Hair follicle dermal papilla cell (primary cell): Measurements from ENCODE around the gene ATP6V1G1. TPM values are rescaled to one million over a fixed set of nuclear protein-coding genes. Genes with fewer than 3 reads are reported as not detected.

Experiments
- small RNA-seq: library from RNA; depleted of rRNA; stranded (forward); fragments of <200 nt; gene quantifications from one replicate; pipeline ENCODE3, GENCODE V24; 2012
- total RNA-seq: library from RNA; depleted of rRNA; stranded (reverse); fragments of >200 nt; gene quantifications from 2 replicates; pipeline ENCODE4 v1.2.3, GENCODE V29; 2012

ATP6V1G1 gene
- 77.9 and 90.0 TPM in 2 replicates for total RNA-seq

DNA sequence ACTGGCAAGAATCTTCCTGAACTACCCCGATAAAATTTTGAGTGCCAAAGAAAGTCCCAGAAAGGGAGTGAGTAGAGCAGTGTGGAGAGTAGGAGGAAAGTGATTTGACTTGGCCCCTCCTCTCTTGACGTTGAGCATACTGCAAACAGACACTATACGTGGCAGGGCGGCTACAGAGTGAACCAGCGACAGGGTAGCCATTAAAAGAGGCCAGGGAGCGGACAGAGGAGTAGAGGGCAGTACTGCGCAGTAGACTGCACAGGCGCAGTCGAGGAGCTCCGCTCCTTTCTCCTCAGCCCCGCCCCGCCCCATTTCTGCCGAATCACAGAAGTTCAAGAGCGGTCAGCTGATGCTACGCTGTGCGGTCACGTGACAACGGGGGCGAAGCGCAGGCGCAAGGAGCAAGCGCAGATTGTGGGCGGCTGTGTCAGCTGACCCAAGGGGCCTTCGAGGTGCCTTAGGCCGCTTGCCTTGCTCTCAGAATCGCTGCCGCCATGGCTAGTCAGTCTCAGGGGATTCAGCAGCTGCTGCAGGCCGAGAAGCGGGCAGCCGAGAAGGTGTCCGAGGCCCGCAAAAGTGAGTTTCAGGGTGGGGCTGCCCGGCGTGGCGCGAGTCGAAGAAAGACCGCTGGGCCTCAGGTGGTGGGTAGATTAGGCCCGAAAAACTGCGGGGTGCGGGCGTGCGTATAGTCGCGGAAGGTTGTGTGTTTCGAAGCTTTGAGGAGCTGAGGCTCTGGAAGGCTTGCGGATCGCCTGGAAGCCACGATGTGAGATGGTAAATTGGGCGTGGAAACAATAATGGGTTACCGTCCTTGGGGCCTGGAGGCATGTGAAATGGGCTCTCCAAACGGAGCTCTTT is at the start of gene ATP6V1G1:
TSS of gene ATP6V1G1 (plus strand) at position 425 of the 858 bp plus-strand sequence. CDS start at position 495, 70 bp downstream.

Small RNA genes within 50 kb of the gene (small RNA-seq; reads per million reads assigned to genes)
- not detected for gene RF00019

Other genes starting within 250 kb of the ATP6V1G1 start
- 20.8 and 34.1 TPM in 2 replicates for gene AKNA, start 199.8 kb upstream of the ATP6V1G1 start, total RNA-seq
- gene WHRN, start 82.3 kb upstream of the ATP6V1G1 start, total RNA-seq = 2.2 and 3.6 TPM in 2 replicates
- gene TMEM268, start 23.5 kb downstream of the ATP6V1G1 start, total RNA-seq = 11.9 and 14.0 TPM in 2 replicates
- not detected in 2 replicates for gene TEX53, start 70.0 kb downstream of the ATP6V1G1 start, total RNA-seq
- gene TEX48, start 94.4 kb downstream of the ATP6V1G1 start, total RNA-seq = not detected in 2 replicates
- 0.24 and 0.32 TPM in 2 replicates for gene TNFSF15, start 218.3 kb downstream of the ATP6V1G1 start, total RNA-seq